K562 (cell line): ENCODE results near the gene CALD1. TPM values are rescaled to one million over a fixed set of nuclear protein-coding genes. Genes with fewer than 3 reads are reported as not detected.

Experiments used
- BACH1 ChIP-seq: fragments of 200-800 bp; sonication (Bioruptor generic); IDR thresholded peaks from 2 replicates; pipeline ENCODE4 v1.6.1; 2016; ENCODE audit warnings: missing genetic modification characterization, missing compliant biosample characterization
- HMBOX1 ChIP-seq: sonication (generic); IDR thresholded peaks from 2 replicates; pipeline ENCODE4 v1.6.1; 2016
- NCOA6 ChIP-seq: fragments of 450-650 bp; IDR thresholded peaks from 2 replicates; pipeline ENCODE4 v1.6.1; 2017; ENCODE audit warnings: mild to moderate bottlenecking
- ZNF224 ChIP-seq: sonication (generic); formaldehyde crosslinking; IDR thresholded peaks from 2 replicates; pipeline ENCODE4 v1.8.0; 2022; ENCODE audit warnings: mild to moderate bottlenecking, missing genetic modification reagents
- ZNF449 ChIP-seq: fragments of 250-450 bp; sonication (Bioruptor Pico); IDR thresholded peaks from 2 replicates; pipeline ENCODE4 v1.8.0; 2022; ENCODE audit warnings: moderate library complexity, mild to moderate bottlenecking, inconsistent platforms
- ZNF609 ChIP-seq: sonication (generic); formaldehyde crosslinking; IDR thresholded peaks from 2 replicates; pipeline ENCODE4 v1.8.1; 2023; ENCODE audit warnings: missing genetic modification reagents, mild to moderate bottlenecking, borderline replicate concordance
- polyA plus RNA-seq, 8 experiments: library from polyadenylated mRNA; depleted of rRNA in 4 of 8; stranded (reverse) in 5 of 8; unstranded in 3 of 8; fragments of >200 nt; fragmentation: Nextera tagmentation in 2 of 8; fragmentation: Illumina TruSeq in 1 of 8; extraction: Ambion mirVana in 2 of 8; extraction: Trizol in 1 of 8; gene quantifications; 2 replicates each; pipeline versions ENCODE4 v1.2.1 to v1.2.3, GENCODE V29; 2011 to 2014; ENCODE audit warnings: inconsistent platforms in 1 of 8, missing spikeins in 1 of 8
- total RNA-seq, 7 experiments: library from RNA; depleted of rRNA in 6 of 7; stranded (reverse); fragments of >200 nt in 6 of 7; fragmentation: Illumina TruSeq in 2 of 7; extraction: Trizol in 2 of 7; gene quantifications; 2 replicates each; pipeline versions ENCODE4 v1.2.1 to v1.2.3, GENCODE V29; 2011 to 2021; ENCODE audit warnings: low replicate concordance in 1 of 7

CALD1 gene
- total and polyA plus RNA-seq, 9 of the 15 experiments (the other 6 are each of a cell fraction or from before 2014, with no cell fraction given) = 0.40 TPM; not detected in 8

GRCh38 chr7:134963036-134963435 lies 183.6 kb downstream of the CALD1 start (continued):
- TF ChIP-seq HMBOX1 (no peak), ZNF609 (CRISPR knock-in tag) (no peak), NCOA6 (no peak), ZNF224 (CRISPR knock-in tag) (no peak), BACH1 (tag) (no peak), ZNF449 (no peak)
